Suprapubic skin (tissue), 3 donors: ENCODE measurements around the gene ANXA3.

Experiments used
- CTCF ChIP-seq, 2 donors: fragments of 200-600 bp in 1 of 2; fragments of 450-650 bp in 1 of 2; sonication (generic) in 1 of 2; IDR thresholded peaks; one replicate each; pipeline ENCODE4 v1.5.1; 2016 to 2019; ENCODE audit warnings: antibody characterized with exemption in 2 of 2, mild to moderate bottlenecking in 1 of 2, moderate library complexity in 1 of 2
- EP300 ChIP-seq: sonication (generic); formaldehyde crosslinking; IDR thresholded peaks from one replicate; pipeline ENCODE4 v1.6.1; 2017; ENCODE audit warnings: antibody characterized with exemption

DNA sequence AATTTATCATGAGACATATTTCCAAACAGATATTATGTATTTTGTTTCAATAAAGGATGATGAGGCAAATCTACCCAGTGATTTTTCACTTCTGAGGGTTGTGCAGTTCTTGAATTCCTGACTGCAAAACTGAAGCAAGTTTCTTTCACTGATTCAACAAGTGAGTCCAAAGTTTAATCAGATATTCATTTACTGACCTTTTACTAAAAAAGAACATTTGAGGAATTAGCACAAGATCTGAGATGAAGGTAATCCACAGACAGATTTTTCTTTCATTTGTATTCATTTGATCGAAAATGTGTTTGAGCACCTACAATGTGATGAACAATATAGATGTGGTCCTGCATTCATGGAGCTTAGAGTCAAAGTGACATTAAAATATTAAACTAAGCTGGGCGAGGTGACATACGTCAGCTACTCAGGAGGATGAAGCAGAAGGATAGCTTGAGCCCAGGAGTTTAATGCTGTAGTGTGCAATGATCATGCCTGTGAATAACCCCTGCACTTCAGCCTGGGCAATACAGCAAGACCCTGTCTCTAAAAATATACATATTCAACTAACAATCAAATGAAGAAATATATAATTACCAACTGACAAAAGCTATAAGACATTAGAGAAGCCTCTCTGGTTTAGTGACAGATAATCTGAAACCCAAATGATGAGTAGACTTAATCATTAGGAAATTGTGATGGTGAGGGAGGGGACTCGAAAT, 76.6 kb downstream of the ANXA3 start:
- TF ChIP-seq EP300 (no peak), CTCF (IDR thresholded peaks at IDR 0.05) (no peak)
